NCI-H187 treated with DMSO at 0.1 percent for 48 hours (cell line): ENCODE results near the gene ANKRD50.

Source experiments
- DNase-seq: peaks from one replicate; lab custom pipeline; 2025; lab: John Stamatoyannopoulos, UW

The ANKRD50 gene

DNA sequence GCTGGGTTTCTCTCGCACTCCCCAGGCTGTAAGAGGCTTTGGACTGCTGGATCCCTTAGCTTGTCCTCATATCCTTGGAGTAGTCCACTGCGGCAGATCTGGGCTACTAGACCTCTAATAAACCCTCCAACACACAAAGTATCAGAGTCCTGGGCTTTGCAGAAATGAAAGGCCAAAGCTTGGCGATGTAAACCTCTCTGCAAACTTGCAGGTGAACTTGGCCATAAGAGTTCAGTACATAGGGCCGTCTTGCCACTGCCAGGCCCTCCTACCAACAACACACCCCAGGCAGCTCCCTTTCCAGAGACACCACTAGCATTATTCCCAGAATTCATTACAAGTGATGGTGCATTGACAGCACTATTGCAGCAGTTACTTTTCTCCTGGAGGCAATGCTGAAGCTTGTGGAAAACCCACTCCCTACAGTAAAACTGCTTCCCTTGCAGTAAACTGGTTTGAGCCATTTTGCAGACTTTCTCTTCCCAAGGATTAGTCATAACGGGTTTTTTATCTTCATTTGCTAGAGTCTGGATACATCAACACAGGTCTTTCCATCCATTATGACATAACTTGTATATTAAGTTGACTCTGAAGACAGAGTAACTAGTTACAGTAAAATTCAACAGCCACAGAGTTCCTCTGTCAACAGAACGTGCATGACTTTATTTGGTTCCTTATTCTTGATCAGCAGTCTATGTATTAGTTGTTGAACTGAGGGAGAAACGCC is 2.4 kb downstream of the ANKRD50 start:
- DNase-seq, result no peak

DNA sequence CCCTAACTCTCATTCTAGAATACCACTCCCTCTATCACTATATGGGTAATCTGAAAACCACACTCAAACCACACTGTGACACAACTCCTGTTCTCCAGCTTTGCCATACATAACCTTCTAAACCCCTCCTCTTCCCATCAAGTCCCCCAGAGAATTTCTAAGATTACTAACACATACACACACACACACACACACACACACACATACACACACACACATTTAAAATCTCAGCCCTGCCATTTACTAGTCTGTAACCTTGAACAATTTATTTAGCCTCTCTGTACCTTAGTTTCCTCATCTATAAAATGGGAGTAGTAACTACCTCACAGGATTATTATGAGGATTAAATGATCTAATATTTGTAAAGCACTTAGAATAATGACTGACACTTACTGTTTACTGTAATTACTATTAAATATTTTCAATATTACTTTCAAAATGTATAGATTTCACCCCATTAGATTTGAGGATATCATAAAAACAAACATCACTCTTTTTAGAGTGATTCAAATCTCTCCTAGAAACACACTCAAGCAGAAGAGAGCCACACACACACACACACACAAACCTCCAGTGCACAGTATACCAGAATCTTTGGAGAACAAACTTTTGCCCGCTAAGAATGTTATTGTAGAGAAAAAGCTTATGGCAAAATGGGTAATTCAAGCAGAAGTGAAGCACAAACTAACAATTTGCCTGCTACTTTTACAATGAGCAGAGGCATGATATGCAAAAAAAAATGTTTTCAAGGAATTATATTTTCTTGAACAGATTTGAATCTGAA is 3.8 kb downstream of the ANKRD50 start:
- DNase-seq, result no peak

DNA sequence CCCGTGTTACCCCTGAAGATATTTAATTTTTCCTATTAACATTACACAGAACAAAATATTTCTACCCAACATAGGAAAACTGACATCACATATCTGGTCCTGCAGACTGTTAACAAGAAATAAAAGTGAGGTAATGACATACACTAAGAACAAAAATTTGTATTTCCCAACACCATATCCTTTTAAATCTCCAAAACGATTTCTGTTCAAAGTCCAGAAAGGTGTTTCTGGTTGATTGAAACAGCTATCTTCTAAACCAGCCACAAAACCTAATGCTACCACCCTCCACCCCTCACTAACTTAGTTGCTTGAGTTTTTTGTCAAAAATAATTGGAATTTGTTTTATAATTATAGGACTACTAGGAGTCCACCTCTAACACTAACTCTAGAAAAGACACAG is 7.1 kb downstream of the ANKRD50 start:
- DNase-seq, result no peak

DNA sequence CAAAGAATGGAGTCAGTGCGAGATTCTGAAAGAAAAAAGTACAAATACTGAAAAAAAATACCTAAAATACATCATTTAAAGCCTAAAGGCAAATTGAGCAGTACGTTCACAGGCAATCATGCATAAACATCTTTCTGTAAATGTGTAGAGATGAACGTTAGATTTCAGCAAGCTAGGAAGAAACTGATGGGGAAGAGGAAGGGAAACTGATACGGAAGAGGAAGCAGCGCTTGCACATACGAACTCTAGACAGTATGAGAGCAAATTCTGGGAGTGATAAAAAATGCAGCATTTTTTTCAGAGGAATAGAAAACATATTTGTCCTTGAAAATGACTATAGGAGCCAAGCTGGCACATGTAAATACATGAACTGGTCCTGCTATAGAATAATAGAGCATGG is 9.4 kb downstream of the ANKRD50 start:
- DNase-seq, result no peak

DNA sequence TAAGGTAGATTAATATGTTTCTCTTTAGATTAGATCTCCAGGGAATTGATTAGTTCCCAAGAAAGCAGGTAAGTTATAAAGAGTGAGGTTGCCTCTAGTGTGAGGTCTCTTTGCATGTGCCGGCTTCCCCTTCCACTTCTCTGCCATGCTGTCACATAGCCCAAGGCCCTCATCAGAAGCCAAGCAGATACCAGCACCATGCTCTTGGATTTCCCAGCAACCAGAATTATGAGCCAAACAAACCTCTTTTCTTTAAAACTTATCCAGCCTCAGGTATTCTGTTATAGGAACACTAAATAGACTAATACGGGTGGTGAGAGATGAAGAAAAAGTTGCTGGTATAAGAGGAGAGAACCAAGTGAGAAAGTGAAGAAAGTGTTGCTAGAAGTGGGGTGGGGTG is 15.1 kb downstream of the ANKRD50 start:
- no peak for DNase-seq

DNA sequence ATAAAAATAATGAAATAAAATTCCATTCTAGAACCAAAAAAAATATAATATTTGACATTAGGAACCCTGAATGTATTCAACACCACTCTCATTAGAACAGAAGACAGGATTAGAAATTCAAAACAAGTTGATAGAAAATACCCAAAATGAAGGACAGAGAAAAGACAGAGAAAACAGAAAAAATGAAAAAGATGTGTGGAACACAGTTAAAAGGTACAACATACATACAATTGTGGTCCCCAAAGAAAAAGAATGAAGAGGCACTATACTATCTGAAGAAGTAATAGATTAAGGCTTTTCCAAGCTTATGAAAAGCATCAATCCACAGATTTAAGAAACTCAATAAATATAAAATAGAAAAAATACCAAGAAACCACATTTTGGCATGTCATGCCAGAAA is 16.4 kb downstream of the ANKRD50 start:
- DNase-seq, result no peak

GRCh38 chr4:124694946-124695598 is 17.5 kb downstream of the ANKRD50 start:
- no peak for DNase-seq

DNA sequence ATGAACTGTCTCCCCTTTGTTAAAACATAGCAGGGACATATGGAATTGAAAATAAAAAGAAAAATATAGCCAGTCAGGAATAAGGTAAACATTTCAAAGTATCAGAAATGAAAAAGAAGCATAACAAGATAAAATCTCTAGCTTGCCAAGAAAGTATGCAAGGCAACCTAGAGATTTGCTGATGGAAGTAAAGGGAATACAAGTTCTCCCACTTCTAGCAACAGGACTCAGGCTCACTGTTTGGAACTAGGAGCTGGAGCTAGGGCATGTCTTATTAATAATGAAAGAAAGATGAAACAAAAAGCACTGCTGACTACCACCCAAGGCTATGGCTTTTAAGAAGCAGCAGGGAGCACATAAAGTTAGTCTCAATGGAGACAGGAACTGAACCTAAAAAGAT is 18.2 kb downstream of the ANKRD50 start:
- no peak for DNase-seq

DNA sequence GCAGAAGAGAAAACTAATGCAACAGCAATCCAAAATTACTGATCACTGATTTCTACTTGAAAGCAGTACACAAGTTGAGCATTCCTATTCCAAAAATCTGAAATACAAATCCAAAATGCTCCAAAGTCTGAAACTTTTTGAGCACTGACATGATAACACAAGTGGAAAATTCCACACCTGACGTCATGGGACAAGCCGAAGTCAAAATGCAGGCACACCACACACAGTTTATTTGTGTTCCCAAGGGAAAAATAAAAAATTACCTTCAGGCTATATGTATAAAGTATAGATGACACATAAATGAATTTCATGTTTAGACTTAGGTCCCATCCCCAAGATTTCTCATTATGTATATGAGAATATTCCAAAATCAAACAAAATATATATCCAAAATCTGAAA is 20.7 kb downstream of the ANKRD50 start:
- no peak for DNase-seq

- no peak for DNase-seq
Observed at GRCh38 chr4:124686279-124686678, 26.3 kb downstream of the ANKRD50 start.

DNA sequence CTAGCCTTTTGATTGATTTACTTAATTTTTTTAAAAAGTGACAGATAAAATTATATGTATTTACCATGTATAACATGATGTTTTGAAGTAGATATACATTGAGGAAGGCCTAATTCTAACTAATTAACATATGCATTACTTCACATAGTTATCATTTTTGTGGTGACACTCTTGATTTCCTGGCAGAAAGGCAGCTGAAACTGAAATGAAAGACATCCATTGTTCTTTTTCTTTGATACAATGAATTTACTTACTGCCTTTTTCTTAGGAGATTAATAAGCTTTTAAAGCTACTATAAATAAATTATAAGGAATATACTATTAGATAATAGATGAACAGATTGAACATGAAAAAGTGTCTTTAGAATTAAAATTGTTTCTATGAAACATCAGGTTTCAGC is 26.7 kb downstream of the ANKRD50 start:
- no peak for DNase-seq

- no peak for DNase-seq
Observed at GRCh38 chr4:124684301-124684700, 28.2 kb downstream of the ANKRD50 start.

DNA sequence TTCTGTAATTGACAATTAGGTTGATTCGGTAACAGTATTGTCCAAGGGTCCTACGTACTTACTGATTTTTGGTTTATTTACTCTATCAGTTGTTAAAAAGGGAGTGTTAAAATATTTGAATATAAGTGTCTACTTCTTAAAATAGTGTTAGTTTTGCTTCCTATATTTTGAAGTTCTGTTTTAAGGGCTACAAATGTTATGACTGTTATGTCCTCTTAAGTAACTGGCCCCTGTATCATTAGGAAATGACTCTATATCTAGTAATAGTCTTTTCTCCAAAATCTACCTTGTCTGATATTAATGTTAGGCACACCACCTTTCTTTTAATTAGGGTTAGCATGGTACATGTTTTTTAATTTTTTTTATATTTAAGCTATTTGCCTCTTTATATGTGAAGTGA is 30.1 kb downstream of the ANKRD50 start:
- no peak for DNase-seq

DNA sequence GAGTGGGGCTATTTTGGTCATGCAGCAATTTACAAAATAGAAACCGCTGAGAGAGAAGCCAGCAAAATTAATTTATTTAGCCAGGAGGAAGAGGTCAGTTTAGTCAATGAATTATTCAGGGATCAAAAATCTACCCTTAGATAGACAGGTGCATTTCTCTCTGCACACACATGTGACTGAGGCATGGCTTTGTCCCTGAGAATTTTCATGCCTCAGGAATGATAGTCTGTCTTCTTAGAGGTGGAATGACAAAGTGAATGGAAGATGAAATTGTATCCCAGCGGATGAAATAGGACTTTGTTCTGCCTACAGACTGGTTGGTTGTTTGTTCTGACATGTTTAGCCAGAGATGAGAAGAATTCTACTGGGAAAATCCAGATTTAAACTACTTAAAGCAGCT is 46.0 kb downstream of the ANKRD50 start:
- no peak for DNase-seq

DNA sequence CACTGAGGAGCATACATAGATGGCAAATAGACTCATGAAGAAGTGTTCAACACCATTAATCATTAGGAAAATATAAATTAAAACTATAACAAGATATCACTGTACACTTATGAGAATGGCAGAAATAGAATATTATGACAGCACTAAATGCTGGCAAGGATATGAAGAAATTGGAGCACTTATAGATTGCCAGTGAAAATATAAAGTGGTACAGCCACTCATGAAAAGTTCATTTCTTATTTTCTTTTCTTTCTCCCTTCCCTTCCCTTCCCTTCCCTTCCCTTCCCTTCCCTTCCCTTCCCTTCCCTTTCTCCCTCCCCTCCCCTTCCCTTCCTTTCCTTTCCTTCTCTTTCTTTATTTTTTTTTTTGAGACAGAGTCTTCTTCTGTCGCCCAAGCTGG is 53.7 kb downstream of the ANKRD50 start:
- no peak for DNase-seq

DNA sequence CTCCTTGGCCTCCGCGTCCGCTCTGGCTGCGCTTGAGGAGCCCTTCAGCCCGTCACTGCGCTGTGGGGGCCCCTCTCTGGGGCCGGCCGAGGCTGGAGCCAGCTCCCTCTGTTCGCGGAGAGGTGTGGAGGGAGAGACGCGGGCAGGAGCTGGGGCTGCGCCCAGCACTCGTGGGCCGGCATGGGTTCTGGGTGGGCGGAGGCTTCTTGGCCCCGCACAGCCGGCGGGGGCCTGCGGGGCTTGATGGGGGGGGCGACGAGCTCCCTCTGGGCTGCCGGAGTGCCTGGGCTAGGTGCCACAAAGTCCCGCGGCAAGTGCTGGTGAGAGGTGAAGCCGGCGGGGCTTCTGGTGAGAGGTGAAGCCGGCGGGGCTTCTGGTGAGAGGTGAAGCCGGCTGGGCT is 61.9 kb downstream of the ANKRD50 start:
- DNase-seq, result no peak

DNA sequence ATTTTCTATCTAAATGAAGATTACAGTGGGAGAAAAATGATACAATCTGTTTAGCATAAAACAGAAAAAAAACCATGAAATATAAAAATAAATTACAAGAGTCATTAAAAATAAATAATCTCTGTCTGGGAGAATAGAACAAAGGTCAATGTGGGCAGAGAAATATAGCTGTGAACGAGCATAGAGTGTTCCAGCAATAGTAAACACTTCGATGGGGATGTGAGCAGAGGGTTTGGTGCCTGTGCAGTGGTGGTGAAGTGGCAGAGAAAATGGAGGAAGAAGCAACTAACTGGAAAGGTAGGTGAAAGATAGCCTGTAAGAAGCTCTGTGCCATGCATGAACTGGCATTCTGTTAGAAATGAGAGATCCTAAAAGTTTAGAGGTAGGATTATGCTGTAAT is 64.9 kb downstream of the ANKRD50 start:
- no peak for DNase-seq

- no peak for DNase-seq
Observed at GRCh38 chr4:124644621-124645020, 67.9 kb downstream of the ANKRD50 start.

- DNase-seq, result no peak
Observed at GRCh38 chr4:124642846-124643245, 69.7 kb downstream of the ANKRD50 start.

DNA sequence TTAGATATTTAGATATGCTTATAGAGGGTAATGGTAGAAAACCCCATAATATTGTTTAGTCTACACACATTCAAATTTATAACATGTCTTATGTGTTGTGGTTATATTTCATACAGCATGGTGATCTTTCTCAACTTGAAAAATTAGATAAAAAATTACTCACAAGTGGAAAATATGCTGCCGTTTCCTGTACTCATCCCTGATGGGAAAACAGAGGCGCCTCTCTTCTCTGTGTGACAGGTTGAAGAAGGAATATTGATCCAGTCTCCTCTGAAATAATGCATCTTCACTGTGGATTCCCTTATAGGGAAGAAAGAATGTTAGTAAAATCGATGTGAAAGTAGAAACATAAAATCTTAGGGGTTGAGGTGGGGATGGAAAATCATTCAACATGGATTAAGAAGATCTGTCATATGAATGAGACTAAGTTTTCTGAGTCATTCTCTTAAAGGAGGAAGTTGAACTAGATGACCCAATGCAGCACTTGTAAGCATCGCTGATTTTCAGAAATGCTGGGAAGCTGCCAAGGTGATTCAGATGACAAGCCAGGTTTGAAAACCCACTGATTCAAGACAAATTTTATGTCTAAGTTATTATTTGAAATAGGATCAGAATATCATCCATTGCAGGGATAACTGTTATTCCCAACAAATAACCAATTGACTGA is 70.7 kb downstream of the ANKRD50 start:
- DNase-seq, result no peak

- no peak for DNase-seq
Observed at GRCh38 chr4:124640022-124640730, 72.4 kb downstream of the ANKRD50 start.

DNA sequence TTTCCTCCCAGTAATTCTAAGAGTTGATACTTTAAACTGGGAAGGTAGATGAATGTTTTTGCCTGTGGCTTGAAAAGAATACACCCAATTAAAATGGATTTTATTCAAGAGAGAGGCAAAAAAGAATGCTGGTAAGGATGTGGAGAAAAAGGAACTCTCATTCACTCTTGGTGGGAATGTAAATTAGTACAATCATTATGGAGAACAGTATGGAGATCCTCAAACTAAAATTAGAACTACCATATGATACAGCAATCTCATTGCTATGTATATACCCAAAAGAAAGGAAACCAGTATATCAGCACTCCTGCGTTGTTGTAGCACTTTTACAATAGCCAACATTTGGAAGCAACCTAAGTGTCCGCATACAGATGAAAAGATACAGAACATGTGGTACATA is 75.2 kb downstream of the ANKRD50 start:
- no peak for DNase-seq
